Cardiac fibroblast (primary cell): ENCODE measurements around the gene USP7.

Source experiments
- DNase-seq, 2 donors: peaks; one replicate each; pipeline versions ENCODE4 v3.0.0 to v3.0.0-alpha.2; 2010; ENCODE audit warnings: low read depth in 2 of 2
- H3K4me3 ChIP-seq, 2 donors: replicated peaks in 1 of 2; 1 replicate in 1 of 2; 2 replicates in 1 of 2; pipeline ENCODE4 v1.5.1; 2011; ENCODE audit warnings: low read depth in 2 of 2, low read length in 2 of 2, mild to moderate bottlenecking in 2 of 2, moderate library complexity in 1 of 2
- CTCF ChIP-seq: IDR thresholded peaks from one replicate; pipeline ENCODE4 v1.5.1; 2011; ENCODE audit warnings: low read depth, mild to moderate bottlenecking, low read length, inconsistent platforms

USP7 gene

DNA sequence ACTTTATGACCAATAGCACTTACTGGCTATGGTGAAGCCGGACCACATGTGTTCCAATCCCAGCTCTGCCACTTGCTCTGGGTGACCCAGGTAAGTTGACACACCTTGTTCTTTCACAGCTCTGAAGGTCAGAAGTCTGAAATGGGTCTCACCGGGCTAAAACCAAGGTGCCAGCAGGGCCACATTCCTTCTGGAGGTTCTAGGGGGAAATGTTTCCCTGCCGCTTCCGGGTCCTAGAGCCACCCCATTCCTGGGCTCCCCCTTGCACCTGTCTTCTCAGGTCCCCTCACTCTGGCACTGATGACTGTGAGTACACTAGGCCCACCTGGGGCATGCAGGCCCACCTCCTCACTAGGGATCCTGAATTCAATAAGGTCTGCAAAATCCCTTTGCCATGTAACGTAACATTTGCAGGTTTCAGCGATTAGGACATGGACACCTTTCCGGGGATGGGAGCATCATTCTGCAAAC, 11.4 kb downstream of the USP7 start:
- no peak for TF ChIP-seq CTCF

DNA sequence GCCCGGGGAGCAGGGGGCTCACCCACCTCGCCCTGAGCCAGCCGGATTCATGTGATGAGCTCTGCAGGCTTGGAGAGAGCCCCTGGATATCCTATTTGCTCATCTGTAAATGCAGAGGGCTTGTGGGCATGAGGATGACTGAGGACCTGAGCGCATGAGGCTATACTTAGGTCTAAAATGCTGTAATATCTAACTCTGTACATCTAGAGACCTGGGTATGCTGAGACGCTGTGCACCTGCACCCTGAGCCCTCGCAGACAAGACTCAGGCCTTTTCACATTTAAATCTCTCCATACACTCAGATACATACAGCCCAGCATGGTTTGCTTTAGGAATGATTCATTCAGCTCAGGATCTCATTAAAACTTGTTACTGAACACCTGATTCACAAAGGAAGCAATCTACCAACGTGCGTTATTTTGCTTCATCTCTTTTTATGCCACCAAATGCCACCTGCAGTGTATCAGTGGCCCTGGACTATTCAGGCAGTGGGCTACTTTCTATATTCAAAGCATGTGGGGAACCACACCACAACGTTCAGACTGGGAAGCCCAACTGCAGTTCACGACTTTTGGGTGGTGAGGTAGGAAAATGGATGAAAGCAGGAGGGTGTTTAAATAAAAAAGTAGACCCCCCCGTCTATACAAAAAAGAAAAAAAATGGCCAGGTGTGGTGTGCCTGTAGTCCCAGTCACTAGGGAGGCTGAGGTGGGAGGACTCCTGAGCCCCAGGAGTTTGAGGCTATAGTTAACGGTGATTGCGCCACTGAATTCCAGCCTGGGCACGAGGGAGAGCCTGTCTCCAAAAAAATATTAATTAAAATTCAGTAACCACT, 12.0 kb downstream of the USP7 start:
- H3K4me3 ChIP-seq: no peak overlapping the region
- no peak for DNase-seq
- no peak for TF ChIP-seq CTCF

More for the DNA sequence above, 11.4 kb downstream of the USP7 start:
- H3K4me3 ChIP-seq: no peak overlapping the region
- no peak for DNase-seq

DNA sequence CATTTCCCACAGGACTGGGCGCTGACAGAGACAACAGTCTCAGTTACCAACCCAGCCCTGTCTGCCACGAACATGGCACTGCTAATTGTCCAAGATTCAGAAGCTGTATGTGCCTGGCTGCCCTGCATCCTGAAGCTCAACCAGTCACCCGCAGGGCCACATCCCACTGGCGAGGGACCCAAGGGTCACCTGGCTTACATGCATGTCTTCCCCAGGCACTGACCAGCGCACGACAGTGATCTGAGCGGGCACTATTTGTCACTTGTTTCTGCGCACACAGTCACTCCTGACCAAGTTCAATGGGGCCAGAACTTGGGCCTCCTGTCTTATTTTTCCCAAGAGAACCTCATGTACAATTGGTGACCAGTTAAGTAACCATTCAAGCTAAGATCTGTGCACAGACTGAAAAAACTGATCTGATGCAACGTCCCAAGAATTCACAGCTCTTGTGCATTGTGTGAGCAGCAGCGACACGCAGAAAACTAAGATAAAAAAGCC, 13.1 kb downstream of the USP7 start:
- no peak for TF ChIP-seq CTCF

GRCh38 chr16:8949536-8950418, 13.9 kb downstream of the USP7 start:
- TF ChIP-seq CTCF: no peak
- H3K4me3 ChIP-seq: no peak overlapping the region
- DNase-seq: no peak

More for the DNA sequence above, 13.1 kb downstream of the USP7 start:
- no peak overlapping the region for H3K4me3 ChIP-seq
- DNase-seq: peak; percentile 65 to 75

GRCh38 chr16:8948831-8949230, 14.9 kb downstream of the USP7 start:
- no peak for TF ChIP-seq CTCF
- no peak for DNase-seq
- no peak overlapping the region for H3K4me3 ChIP-seq

DNA sequence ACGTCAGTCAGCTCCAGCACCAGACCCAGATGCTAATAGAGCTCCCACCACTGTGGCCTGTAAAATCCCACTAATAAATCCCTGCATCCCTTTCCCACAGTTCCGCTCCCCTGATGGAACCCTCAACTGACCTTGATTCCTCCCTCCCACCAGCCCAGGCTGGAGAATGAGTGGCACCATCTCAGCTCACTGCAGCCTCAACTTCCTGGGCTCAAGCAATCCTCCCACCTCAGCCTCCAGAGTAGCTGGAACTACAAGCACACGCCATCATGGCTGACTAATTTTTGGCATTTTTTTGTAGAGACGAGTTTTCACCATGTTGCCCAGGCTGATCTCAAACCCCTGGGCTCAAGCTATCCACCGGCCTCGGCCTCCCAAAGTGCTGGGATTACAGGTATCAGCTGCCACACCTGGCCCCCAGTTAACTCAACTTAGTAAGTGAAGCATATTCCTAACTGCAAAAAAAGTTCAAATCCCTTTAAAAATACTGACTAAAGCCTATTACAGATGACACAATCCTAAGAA, 15.6 kb downstream of the USP7 start:
- H3K4me3 ChIP-seq: no peak overlapping the region
- DNase-seq: no peak
- TF ChIP-seq CTCF: no peak
